ENCODE results near the gene GTF2I.
"Not testable (repeated sequence)": the region's sequence is repeated elsewhere in the genome, so short reads cannot be mapped to it uniquely, and the experiment has no call there.

Gene GTF2I

GRCh38 chr7:74717889-74718288, 60.4 kb downstream of the GTF2I start:
- no peak for DNase-seq (ENCODE audit: low spot score)

GRCh38 chr7:74718336-74718735, 60.8 kb downstream of the GTF2I start:
- DNase-seq (ENCODE audit: low spot score), result no peak

GRCh38 chr7:74722153-74722552, 64.6 kb downstream of the GTF2I start:
- no peak for DNase-seq (ENCODE audit: low spot score)

- no peak for DNase-seq (ENCODE audit: low spot score)
These were observed 68.3 kb downstream of the GTF2I start for GRCh38 chr7:74725840-74726239.

- no peak for DNase-seq (ENCODE audit: low spot score)
These were observed 69.0 kb downstream of the GTF2I start for GRCh38 chr7:74726309-74727101.

GRCh38 chr7:74728686-74729085, 71.2 kb downstream of the GTF2I start:
- DNase-seq (ENCODE audit: low spot score), result not testable (repeated sequence)

- DNase-seq (ENCODE audit: low spot score), result not testable (repeated sequence)
These were observed 72.7 kb downstream of the GTF2I start for GRCh38 chr7:74730186-74730585.

- not testable (repeated sequence) for DNase-seq (ENCODE audit: low spot score)
These were observed 82.6 kb downstream of the GTF2I start for GRCh38 chr7:74739974-74740703.

GRCh38 chr7:74743936-74744557, 86.5 kb downstream of the GTF2I start:
- DNase-seq (ENCODE audit: low spot score), result not testable (repeated sequence)

- DNase-seq (ENCODE audit: low spot score), result not testable (repeated sequence)
These were observed 96.5 kb downstream of the GTF2I start for GRCh38 chr7:74753921-74754482.

- DNase-seq (ENCODE audit: low spot score), result not testable (repeated sequence)
These were observed 99.2 kb downstream of the GTF2I start for GRCh38 chr7:74756673-74757072.

- DNase-seq (ENCODE audit: low spot score), result not testable (repeated sequence)
These were observed 100.8 kb downstream of the GTF2I start for GRCh38 chr7:74758268-74758667.

GRCh38 chr7:74758982-74759381, 101.5 kb downstream of the GTF2I start:
- not testable (repeated sequence) for DNase-seq (ENCODE audit: low spot score)

GRCh38 chr7:74765205-74765918, 107.8 kb downstream of the GTF2I start:
- DNase-seq (ENCODE audit: low spot score), result not testable (repeated sequence)

GRCh38 chr7:74766509-74766908, 109.0 kb downstream of the GTF2I start:
- DNase-seq (ENCODE audit: low spot score), result not testable (repeated sequence)

GRCh38 chr7:74766991-74767390, 109.5 kb downstream of the GTF2I start:
- not testable (repeated sequence) for DNase-seq (ENCODE audit: low spot score)

GRCh38 chr7:74770062-74770461, 112.5 kb downstream of the GTF2I start:
- DNase-seq (ENCODE audit: low spot score), result not testable (repeated sequence)

GRCh38 chr7:74772093-74772492, 114.6 kb downstream of the GTF2I start:
- not testable (repeated sequence) for DNase-seq (ENCODE audit: low spot score)

- DNase-seq (ENCODE audit: low spot score), result not testable (repeated sequence)
These were observed 116.5 kb downstream of the GTF2I start, which contains the start of gene NCF1 for GRCh38 chr7:74773760-74774750. TSS of gene NCF1 (plus strand) at chr7:74774011. CDS start at chr7:74774032, 21 bp downstream.

- not testable (repeated sequence) for DNase-seq (ENCODE audit: low spot score)
These were observed 117.6 kb downstream of the GTF2I start for GRCh38 chr7:74775111-74775510.
